Gastrocnemius medialis (tissue), 4 donors: ENCODE results near the gene RIBC1.
A peak's percentile ranks its signal among the peaks of the same experiment; 100 is the strongest.

Source experiments
- POLR2A ChIP-seq, 2 donors: fragments of 450-650 bp; IDR thresholded peaks; one replicate each; pipeline ENCODE4 v1.6.1; 2017; ENCODE audit warnings: antibody characterized with exemption in 2 of 2, mild to moderate bottlenecking in 2 of 2, moderate library complexity in 2 of 2
- TF ChIP-seq, protein P1 (sequence below), 5 experiments: fragments of 450-650 bp in 3 of 5; fragments of 200-600 bp in 2 of 5; sonication (generic) in 2 of 5; IDR thresholded peaks in 4 of 5; conservative IDR thresholded peaks in 1 of 5; 1 replicate in 4 of 5; 2 replicates in 1 of 5; pipeline ENCODE4 v1.5.1; 2016 to 2019; ENCODE audit warnings: antibody characterized with exemption in 5 of 5, mild to moderate bottlenecking in 3 of 5, moderate library complexity in 3 of 5

DNA sequence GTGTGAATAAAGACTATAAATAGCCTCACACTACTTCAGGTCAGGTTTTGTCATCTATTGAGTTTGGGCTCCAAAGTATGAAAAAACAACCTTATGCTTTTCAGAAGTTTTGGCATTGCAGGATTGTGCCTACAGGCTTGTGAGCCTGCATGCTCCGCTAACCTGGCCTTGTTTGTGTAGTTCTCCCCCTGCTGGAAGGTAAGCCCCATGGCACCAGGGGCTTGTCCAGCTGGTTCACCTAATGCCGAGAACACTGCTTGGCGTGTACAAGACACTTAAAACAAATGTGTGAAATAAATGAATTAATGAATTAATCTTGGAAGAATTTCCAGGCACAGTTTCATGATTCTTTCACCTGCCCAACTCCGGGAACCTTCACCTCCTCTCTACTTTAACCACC, 13.3 kb downstream of the RIBC1 start:
- TF ChIP-seq, protein P1, sequence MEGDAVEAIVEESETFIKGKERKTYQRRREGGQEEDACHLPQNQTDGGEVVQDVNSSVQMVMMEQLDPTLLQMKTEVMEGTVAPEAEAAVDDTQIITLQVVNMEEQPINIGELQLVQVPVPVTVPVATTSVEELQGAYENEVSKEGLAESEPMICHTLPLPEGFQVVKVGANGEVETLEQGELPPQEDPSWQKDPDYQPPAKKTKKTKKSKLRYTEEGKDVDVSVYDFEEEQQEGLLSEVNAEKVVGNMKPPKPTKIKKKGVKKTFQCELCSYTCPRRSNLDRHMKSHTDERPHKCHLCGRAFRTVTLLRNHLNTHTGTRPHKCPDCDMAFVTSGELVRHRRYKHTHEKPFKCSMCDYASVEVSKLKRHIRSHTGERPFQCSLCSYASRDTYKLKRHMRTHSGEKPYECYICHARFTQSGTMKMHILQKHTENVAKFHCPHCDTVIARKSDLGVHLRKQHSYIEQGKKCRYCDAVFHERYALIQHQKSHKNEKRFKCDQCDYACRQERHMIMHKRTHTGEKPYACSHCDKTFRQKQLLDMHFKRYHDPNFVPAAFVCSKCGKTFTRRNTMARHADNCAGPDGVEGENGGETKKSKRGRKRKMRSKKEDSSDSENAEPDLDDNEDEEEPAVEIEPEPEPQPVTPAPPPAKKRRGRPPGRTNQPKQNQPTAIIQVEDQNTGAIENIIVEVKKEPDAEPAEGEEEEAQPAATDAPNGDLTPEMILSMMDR (IDR thresholded peaks at IDR 0.05 in 4 of 5, conservative IDR thresholded peaks at IDR 0.05 in 1 of 5) = peak; percentile 6 to 83 (median 69)
- TF ChIP-seq POLR2A (IDR thresholded peaks at IDR 0.05) = no peak
